Midbrain (tissue), 1 donor: Measurements from ENCODE around the gene ZDHHC8.

Experiments used
- DNase-seq: peaks from one replicate; lab custom pipeline; 2025; lab: John Stamatoyannopoulos, UW

ZDHHC8 gene

DNA sequence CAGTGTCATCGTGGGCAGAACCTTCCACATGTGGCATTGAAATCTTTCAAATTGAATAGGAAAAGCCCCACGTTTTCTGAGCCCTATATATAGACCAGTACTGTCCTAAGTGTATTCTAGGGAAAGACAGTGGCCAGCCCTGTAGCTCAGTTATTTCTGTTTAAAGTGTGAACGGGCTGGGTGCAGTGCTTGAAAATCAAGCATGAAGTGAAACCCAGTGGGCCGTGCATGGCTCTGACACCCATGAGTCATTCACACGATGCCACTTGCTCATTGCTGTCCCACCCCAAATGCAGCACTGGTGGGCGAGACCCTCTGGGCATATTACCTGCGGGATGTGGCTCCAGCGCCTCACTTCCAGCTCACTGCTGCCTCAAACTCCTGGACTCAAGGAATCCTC is 49.0 kb downstream of the ZDHHC8 start:
- no peak for DNase-seq

DNA sequence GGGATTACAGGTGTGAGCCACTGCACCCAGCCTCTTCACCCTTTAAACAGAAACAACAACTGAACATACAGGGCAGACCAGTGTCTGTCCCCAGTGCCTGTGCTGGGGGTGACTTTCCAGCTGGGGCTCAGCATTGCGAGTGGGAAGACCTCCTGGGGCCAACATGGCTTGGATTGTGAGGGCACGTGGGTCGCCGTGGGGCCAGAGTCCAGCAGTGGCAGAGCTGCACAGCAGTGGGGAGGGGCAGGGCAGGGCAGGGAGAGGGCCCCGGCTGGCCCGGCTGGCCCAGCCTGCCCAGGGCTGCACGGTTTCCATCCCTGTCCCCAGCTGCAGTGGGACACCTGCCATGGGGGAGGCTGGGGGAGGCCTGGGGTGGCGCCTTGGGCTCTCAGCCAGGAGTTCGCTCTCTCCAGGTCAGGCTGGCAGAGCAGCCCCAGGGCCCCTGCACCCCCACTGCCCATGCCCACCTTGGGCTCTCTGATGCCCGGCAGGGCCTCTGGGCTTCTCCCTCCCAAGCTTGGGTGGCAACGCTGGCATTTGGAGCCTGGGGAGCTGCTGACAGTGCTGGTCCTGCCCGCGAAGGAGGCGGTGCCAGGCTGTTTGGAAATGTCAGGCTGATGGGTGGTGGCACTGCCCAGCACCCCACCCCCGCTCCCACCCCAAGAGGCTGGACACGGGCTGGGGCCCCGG is 49.7 kb downstream of the ZDHHC8 start:
- no peak for DNase-seq

DNA sequence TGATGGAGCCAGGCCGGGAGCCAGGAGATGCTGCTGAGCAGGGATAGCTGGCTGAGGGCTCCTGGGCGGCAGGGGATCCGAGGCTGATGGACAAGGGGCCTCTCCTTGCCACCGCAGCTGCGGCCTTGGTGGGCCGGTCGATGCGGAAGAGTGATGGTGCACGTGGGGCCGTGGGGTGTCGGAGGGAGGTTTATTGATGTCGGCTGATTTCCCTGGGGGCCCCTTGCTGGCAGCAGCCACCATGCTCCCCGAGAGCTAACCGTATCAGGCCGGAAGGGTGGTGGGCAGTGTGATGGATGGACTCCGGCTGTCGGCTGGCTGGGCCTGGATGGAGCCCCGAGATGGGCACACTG is 50.3 kb downstream of the ZDHHC8 start:
- DNase-seq, result no peak

DNA sequence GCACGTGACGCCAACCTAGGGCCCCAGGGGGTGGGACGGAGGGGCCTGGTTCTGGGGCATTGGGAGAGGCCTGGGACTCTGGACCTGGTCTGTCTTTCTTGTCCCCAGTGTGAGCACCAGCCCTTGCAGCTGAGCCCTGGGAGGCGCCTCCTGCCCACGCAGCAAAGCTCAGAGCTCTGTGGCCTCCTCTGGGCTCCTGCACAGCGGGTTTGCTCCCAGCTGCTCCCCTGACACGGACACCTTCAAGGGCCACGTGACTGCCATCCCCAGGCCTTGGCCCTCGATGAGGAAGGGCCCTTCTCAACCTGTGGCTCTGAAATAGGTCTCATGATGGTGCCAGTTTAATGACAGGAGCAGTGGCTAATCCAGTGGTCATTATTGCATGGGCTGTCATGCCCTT is 50.8 kb downstream of the ZDHHC8 start:
- DNase-seq, result no peak

DNA sequence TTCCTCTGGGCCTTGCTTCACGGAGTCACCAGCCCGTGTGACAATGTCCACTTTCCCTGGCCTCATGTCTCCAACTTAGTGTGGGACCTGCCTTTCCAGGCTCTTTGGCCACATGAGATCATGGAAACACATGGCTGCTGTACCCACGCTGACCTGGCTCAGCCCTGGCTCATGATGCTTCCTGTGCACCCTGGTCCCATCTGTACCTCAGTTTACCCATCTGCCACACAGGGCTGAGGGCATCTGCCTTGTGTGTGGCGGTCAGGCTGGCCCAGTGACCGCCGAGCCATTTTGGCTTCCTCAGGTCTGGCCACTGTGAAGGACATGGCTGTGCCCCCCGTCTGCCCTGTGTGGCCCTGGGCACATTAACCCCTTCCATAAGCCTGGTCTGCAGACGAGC is 51.5 kb downstream of the ZDHHC8 start:
- no peak for DNase-seq

DNA sequence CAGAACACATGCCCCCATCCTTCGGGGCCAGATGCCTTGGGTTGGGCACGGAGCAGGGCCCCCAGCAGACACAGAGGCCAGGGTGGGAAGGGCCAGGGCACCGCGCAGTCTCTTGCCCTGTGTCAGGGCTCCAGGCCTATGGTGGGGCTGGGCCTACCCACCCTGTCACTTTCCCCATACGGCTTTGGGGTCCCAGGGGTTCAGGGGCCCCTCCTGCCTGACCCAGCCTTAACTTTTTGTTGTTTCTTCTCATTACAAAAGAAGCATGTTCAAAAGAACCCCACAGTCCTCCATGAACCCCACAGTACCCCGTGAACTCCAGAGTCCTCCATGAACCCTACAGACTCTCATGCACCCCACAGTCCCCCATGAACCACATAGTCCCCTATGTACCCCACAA is 52.2 kb downstream of the ZDHHC8 start:
- DNase-seq, result no peak

DNA sequence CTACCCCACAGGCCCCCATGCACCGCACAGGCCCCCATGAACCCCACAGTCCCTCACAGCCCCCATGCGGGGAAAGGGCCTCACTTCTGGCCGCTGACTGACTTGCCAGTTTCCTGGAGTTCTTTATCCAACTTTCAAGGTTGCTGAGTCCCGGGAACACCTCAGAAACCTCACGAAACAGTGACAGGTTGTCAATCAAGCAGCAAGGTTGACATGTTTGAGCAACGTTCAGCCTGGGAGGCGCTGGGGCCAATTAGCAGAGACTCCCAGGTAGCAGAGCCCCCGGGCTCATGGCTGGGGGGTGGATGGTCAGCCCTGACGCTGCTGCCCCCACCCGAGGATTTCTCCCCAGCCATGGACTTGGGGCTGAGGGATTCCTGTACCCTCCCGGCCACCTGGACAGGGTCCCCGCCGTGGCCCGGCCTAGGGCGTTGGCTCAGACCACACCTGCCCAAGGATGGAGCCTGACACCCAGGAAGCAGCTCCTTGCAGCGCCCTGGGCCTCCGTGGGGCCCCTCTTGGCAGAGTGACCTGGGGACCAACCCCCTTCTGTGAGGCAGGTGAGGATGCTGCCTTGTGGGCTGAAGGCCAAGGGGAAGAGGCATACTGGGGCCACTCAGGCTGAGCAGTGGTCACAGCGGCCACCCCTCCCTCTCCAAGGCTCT is 53.0 kb downstream of the ZDHHC8 start:
- no peak for DNase-seq

DNA sequence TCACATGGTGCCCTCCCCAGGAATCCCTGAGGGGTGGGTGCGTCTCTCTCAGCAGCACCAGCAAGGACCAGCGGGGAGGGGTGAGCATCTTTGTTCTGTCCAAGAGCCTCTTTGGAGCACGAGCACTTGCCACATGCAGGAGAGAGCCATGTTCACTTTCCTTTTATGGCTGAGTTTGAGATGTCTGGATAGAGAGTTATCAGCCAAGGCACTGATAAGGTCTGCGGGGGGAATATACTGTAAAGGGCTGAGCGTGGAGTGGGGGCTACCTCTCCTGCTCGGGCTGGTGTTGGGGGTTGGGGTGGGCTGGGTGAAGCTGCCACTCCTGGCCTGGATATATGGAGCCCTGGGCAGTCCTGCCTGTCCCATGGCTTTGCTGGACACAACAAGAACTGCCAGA is 54.1 kb downstream of the ZDHHC8 start:
- DNase-seq, result no peak

DNA sequence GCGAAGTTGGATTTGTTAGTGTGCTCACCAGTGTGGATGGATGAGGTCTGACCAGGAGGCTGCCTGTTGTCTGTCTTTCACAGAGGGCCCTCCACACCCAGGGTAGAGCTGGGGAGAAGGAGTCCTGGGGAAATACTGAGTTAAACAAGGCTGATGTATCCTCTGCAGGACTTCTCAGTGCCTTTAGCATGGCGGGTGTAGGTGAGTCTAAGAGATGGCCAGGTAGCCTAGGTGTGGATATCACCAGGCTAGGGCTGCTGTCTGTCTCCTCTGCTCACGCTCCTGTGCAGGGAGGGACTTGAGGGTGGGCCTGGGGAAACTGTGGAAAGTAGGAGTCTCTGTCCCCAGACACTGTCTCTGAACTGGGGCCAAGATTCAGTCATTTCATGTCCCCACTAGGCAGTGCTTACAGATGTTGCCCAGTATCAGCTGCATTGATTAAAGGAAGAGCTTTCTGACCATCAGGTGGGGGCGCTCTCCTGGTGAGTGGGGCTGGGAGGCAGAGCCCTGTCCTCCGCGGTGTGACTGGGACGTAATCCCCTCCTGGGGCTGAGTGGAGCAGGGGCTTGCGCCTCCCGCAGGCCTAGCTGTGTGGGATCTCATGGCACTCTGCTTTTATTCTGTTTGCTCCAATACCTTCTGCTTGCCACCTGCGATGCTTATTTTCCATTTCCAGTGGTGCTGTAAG is 54.7 kb downstream of the ZDHHC8 start:
- no peak for DNase-seq

DNA sequence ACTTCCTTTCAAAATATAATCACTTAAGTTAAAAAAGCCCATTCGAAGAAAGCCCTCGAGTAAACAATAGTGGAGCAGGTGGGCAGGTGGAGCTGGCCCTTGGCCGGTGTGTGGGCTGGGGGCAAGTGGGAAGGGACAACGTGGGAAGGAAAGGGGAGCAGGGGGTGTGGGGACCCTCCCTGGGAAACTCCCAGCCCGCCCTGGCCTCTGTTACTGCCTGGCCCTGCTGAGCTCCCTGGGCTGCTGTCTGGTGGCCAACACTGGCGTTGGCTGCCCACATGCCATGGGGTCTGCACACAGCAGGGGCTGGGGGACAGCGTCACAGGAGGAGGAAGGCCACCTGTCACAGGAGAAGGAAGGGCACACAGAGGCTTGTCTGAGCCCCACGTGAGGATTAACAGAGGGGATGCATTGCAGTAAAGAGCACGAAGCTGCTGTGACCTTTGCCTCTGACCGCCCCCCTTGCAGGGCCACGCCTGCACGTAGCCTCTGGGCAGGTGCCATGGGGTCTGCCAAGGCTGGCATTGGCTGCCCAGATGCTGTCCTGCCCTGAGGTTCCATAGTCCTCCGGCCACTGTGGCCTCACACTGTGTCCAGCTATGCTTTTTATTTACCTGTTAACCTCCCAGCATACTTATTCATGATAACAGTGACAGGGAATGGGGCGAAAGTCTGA is 55.4 kb downstream of the ZDHHC8 start:
- no peak for DNase-seq

DNA sequence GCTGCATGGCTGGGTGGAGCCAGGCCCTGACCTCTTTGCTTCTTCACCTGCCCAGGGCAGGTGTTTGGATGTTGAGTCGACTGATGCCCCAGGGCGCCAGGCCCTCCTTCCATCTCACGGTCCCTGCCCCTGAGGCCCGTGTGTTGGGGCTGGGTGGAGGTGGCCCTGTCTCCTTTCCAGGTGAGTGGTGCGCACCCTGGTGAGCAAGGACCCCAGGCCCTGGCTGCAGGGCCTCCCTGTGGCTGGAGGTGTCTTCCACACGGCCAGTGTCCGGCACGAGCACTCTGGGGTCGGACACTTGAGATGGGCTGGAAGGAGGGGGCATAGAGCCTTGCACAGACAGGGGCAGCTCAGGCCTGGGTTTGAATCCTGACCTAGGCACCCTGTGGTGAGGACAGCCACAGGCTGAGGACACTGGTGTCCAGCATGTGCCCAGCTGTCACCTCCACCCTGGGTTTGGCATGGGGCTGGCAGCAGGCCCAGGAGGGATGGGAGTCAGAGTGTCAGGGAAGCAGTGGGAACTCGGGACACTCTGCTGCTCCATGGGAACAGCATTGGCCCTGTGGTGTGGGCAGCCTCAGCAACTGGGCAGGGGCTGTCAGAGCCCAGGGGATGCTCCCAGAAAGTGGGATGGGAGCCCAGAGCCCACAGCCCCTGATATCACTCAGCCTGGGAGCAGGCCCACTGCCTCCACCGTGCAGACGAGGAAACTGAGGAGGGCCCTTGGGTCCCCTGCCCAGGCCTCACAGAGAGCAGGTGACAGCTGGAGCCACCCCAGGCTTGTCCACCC is 56.4 kb downstream of the ZDHHC8 start:
- no peak for DNase-seq

DNA sequence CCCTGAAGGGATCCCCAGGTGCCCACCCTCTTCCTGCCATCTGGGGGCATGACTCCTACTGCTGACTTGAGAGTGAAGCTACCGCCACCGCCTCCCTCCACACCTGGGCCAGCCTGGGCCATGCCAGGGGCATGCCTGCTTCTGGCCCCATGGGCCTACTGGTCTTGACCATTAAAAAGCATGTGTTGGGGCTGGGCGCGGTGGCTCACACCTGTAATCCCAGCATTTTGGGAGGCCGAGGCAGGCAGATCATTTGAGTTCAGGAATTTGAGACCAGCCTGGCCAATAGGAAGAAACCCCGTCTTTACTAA is 56.9 kb downstream of the ZDHHC8 start:
- no peak for DNase-seq

DNA sequence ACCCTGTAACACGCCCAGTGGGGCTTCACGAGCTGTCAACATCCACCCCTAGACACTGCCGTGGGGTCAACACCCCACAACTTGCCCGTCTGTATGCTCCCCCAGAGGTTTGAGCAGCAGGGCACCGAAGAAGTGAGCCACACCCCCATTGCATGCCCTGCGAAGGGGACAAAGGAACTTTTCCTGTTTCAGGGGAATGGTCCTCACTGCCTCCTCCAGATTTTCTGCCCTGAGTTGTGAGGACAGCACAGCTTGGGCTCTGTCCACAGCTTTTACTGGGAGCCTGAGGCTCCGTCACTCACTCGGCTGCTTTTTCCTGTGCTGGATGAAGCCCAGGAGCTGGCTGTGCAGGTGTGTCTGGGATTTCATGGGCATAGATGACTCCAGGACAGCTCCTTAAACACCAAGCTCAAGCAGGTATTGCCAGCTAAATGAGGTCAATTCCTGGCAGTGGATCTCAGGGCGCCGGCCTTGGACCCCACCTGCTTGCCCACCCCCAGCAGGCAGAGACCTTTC is 59.5 kb downstream of the ZDHHC8 start:
- DNase-seq, result no peak

DNA sequence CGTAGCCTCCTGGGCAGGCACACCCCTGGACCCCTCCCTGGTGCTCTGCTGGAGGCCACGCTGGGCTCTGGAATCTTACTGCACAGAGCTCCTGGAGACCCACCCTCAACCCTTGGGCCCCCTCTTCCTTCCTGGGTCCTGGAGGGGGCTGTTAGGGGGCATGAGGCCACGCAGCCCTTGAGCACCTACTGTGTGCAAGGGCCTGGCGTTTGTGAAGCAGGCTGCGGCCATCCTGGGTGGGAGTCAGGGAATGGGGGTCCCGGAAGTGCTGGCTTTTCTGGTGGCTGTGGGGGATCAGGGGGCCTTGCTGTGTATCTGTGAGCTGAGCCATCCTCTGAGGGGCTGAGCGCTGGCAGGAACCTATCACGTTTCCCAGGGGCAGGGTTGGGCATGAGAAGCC is 60.2 kb downstream of the ZDHHC8 start:
- no peak for DNase-seq

DNA sequence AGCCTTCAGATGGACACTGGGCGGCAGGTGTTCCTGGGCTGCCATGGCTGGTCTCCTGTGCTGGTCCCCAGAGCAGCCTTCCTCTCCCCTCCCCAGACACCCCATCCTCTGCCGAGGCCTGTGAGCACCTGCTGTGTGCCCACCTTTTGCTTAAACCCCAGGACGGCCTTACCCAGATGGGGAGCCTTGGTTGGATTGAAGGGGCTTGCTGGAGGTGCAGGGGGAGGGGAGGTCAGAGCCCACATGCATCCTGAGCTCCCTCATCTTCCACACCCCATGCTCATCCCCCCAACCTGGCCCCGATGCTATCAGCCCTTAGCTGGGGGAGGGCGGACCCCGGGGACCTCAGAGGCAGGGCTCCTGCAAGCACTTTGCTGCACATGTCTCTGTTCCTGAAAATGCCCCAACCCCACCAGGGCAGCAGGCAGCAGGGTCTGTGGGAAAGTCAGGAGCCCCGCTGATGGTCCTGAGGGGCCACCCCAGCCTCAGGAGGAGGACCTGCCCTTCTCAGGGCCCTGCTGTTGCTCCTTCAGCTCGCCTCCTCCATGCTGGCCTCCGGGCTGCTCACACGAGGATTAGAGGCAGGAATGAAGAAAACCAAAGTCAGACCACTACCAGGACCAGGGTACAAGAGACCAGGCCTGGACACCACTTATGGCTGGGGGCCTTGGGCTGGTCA is 60.8 kb downstream of the ZDHHC8 start:
- DNase-seq, result no peak

DNA sequence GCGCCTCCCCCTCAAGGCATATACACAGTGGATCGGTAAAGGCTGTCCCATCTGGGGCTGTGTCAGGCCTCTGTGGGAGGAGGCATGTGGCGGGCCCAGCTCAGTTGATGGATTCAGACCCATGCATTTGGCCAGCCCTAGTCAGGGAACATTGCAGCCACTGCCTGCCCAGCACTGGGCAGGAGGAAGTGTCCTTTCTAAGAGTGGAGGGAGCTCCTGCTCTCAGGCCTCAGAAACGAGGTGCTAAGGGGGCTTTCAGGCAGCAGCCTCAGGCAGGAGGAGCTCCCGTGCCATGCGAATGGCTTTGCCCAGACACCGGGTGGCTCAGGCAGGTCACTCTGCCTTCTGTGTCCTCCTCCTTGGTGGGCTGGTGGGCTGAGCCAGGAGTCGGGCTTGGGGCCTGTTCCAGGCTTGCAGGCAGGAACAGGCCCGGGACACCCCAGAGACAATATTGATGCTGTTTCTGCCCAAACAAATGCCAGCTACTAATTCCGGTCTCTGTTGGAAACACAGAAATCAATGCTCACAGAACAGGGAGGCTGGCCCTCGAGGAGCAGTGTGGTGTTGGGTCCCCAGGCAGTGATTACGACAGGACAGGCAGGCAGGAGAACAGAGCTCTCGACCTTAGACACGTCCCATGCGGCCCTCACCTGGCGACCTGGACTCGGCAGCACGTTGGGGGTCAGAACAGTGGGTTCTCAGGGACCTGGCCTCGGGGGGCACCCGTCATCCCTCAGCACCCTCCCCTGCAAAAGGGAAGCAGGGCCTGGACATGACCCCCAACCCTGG is 61.6 kb downstream of the ZDHHC8 start:
- DNase-seq, result no peak

DNA sequence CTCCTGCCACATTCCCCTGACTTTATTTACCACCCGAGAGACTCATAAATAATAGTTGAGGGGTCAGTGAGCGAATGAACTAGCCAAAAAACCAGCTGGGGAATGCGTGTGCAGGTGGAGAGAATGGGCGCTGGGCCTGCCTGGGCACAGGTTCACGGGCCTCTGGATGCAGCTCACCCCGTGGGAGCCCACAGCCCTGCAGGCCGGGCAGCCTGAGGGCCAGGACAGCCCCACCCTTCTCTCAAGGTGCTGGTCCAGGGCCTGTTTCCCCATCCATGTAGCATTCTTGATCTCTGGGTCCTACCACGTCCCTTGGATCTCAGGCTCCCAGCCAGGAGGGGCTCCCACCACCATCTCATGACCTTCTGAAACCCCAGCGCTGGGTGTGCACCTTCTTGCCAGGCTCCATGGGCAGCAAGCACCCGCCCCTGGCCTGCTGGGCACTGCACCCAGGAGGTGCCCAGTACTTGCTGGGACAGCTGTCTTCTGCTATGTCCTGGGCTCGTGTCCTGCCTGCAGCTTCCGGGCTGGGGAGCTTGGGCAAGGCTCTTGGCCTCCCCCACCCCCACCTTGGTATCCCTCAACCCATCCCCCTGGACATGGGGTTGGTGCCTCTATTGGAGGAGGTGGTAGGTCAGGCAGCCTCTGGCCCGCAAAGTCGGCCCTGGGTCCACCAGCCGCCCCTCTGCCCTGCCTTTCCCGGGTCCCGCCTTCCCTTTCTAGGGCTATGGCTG is 62.3 kb downstream of the ZDHHC8 start:
- DNase-seq, result no peak

DNA sequence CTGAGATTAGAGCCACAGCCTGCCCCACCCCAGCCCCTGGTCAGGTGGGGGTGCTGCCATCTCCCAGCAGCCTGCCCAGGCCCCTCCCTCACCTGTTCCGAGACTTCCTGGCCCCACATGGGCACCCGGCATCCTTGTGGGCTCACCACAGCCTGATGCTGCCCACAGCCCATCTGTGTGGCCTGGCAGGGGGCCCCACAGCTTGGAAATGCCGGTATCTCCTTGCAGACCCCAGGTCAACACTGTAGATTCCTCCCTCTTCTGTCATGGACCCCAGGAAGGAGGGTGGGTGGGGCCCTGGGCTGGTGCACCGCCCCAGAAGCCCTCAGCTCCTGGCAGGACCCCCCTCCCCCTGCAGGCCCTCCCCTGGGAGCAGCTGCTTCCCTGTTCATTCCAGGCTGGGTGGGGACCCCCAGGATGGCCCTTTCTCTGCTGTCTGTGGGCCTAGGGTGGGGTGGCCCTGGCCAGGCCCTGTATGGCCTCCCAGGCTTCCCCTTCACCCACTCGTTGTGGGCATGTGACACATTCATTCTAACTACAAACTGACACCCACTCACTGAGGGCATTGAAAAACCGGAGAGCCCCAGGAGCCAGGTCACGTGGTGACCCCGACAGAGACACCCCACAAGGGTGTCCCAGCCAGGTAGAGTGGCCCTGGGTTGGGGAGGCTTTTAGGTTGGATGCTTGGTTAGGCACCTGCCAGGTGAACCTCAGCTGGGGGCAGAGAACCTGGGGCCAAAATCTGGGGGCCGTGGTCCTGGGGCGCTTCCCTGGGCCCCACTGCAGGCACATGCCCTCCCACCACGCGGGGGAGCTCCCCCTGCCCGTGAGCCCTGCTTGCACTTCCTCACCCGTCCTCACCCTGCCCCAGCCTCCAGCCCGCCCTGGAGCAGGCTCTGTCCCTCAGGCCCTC is 63.3 kb downstream of the ZDHHC8 start:
- DNase-seq, result no peak
